ENCODE data around the gene ZDHHC18.

- TF ChIP-seq CTCF (conservative IDR thresholded peaks at IDR 0.05; ENCODE audit: low read length), result no peak
- TF ChIP-seq EZH2phosphoT487 (IDR thresholded peaks at IDR 0.05; ENCODE audit: borderline replicate concordance, low read depth, low read length), result no peak
These were observed 48.4 kb downstream of the ZDHHC18 start for GRCh38 chr1:26874896-26875295.

All from OCI-LY7 (cell line).